ENCODE data around the gene HFM1.
"Not testable (repeated sequence)": the region's sequence is repeated elsewhere in the genome, so short reads cannot be mapped to it uniquely, and the experiment has no call there.

- TF ChIP-seq, protein P1, sequence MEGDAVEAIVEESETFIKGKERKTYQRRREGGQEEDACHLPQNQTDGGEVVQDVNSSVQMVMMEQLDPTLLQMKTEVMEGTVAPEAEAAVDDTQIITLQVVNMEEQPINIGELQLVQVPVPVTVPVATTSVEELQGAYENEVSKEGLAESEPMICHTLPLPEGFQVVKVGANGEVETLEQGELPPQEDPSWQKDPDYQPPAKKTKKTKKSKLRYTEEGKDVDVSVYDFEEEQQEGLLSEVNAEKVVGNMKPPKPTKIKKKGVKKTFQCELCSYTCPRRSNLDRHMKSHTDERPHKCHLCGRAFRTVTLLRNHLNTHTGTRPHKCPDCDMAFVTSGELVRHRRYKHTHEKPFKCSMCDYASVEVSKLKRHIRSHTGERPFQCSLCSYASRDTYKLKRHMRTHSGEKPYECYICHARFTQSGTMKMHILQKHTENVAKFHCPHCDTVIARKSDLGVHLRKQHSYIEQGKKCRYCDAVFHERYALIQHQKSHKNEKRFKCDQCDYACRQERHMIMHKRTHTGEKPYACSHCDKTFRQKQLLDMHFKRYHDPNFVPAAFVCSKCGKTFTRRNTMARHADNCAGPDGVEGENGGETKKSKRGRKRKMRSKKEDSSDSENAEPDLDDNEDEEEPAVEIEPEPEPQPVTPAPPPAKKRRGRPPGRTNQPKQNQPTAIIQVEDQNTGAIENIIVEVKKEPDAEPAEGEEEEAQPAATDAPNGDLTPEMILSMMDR (IDR thresholded peaks at IDR 0.05; ENCODE audit: low read depth, low read length, poor library complexity, severe bottlenecking), result not testable (repeated sequence)
- not testable (repeated sequence) for TF ChIP-seq EZH2phosphoT487 (IDR thresholded peaks at IDR 0.05; ENCODE audit: borderline replicate concordance, low read length)
Observed at GRCh38 chr1:91286962-91287317, 117.7 kb downstream of the HFM1 start.

Measured in DOHH2 (cell line).